ENCODE measurements around the gene TMEM184A.

The TMEM184A gene

DNA sequence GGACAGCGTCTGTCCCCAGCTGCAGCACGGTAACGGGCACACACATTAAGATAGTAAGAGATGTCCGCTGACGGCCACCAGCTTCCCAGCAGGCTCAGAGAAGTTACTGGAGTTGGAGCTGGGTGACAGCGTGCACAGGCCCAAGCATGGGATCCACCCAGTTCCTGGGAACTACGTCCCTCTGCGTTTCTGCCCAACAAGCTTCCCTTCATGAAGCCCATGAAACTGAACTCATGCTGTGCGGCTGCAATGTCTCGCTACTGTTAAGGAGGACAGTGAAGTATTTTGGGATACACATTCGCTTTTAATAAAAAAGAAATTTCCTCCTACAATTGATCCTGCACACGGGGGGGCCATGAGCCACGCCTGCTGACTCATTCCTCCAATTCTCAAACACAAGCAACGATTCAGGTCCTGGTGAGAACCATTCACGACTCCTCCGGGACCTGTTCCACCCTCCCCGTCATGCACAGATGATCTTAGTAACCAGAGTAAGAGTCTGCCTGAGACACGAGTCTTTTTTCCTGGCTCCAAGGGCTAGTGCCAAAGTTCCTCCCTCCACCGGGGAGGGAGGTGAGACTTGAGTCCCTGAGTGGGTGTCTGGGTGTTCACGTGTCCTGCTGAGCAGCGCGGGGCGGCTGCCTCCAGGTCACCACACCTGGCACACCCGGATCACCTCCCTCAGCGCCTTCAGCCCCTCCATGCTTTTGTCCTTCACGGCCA lies 11.2 kb upstream of the TMEM184A start:
- DNase-seq, result no peak

GRCh38 chr7:1566687-1567048 lies 10.7 kb upstream of the TMEM184A start:
- no peak for DNase-seq

DNA sequence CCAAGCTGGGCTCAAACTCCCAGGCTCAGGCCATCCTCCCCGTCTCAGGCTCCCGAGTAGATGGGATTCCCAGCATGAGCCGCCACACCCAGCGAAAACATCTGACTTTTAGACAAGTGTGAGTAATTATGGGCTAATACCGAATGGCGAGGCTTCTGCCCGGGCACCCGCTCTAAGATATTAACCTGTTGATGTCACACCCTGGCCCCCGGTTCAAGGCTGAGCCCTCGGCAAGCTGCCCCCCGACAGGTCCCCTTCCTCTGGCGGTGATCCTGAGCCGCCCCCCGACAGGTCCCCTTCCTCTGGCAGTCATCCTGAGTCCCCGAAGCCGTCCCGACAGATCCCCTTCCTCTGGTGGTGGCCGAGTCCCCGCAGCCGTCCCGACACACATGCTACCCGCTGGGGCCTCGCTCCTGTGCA lies 8.6 kb upstream of the TMEM184A start:
- no peak for DNase-seq

- no peak for DNase-seq
These were observed 8.1 kb upstream of the TMEM184A start for GRCh38 chr7:1563981-1564602.

- no peak for DNase-seq
These were observed 6.6 kb upstream of the TMEM184A start for GRCh38 chr7:1562597-1563051.

DNA sequence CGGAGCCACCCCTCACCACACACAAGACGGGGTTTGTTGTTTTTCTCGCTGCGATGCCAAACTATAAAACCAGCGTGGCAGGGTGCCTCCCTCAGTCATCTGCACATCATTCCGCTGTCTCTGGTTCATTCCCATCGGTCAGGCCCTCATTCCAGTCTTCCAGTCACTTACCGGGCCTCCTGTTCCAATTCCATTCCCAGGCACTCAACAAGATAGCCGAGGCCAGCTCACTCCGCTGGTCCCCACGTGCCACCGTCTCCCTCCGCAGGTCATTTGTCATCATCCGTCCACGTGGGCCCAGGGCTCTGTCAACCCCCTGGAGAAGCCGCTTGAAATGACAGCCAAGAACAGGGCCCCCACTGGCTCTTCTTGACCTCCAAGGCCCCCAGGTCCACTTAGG lies 6.1 kb upstream of the TMEM184A start:
- DNase-seq, result no peak

DNA sequence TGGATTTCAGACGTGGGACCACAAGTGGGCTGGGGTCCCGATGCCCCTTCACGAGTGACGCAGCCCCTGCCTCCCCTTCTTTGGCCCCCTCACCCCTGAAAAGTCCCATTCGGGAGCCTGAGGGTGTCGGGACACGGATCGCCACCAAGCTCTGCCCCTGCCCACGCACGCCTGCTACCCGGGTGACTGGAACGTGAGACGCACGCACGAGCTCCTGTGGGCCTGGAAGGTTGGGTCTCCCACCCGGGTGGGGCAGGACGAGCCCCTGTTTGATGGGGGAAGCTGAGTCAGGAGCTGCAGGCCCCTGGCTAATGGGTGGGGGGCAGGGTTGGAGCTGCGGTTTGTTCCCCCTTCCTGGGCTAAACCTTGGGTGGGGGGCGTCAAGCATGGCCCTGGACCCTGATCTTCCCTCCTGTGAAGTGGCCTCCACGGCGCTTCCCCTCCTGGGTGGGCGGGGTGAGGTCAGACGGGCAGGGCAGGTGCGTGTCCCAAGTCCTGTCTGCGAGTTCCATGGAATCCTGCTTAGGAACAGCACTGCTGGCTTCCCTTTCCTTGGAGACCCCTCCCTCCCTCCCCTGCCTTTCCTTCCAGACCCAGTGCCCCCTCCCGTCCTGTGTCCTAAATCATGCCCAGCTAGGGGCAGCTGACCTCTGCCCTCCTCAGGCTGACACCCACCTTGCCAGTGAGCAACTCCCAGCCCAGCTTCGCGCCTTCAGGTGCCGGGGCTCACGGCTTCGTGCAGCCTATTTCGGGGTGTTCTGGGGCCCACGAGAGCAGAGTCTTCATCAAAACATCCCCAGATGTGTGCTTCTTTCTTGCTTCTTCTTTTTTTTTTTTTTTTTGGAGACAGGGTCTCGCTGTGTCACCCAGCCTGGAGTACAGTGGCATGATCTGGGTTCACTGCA lies 5.3 kb upstream of the TMEM184A start:
- no peak for DNase-seq

DNA sequence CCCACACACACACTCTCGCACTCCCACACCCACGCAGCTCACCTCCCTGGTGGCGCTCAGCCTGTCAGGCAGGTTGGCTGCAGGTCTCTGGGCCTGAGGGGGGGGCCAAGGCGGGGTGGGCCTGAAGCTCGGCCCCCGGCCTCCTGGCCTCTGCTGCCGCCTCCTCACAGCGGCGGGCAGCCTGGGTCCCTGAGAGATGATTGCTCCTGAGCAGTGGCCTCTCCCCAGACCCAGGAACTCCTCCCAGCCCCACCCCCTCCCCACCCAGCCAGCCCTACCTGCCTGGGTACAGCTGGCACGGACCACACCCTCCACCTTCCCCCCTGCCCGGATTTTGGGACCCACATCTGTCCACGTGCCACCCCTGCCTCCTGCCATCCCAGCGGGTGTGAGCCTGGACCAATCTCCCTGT lies 4.6 kb upstream of the TMEM184A start:
- DNase-seq, result no peak

- no peak for DNase-seq
These were observed 3.9 kb upstream of the TMEM184A start for GRCh38 chr7:1559626-1560590.

GRCh38 chr7:1558841-1559625 lies 3.0 kb upstream of the TMEM184A start:
- no peak for DNase-seq

DNA sequence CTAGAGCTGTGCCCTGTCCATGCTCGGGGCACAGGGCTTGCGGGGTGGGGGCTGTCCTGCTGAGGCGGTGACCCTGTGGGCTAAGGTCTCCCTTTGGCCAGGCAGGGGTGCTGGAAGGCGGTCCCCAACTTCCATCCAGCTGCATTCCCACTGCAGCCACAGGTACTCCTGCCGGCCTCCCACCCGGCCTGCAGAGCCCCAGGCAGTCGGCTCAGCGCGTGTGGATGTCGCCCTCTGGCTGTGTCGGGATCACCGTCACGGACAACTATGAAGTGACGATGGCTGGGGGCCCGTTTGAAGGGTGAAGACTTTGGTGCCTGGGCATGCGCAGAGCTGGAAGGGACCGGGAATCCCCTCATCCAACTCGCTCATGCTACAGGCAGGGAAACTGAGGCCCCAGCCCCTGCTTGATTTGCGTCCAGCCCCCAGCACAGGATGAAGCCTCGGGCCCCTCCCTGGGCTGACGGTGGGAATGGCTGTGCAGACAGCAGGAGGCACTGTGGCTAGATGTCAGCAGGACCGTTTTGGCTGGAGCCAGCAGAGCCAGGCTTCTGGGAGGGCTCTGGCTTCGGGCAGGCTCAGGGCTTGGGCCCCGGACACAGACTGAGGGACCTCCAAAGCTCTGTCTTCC lies 2.3 kb upstream of the TMEM184A start:
- no peak for DNase-seq

- no peak for DNase-seq
These were observed 1.8 kb upstream of the TMEM184A start for GRCh38 chr7:1557771-1558170.

- no peak for DNase-seq
These were observed 1.0 kb upstream of the TMEM184A start for GRCh38 chr7:1557006-1557405.

GRCh38 chr7:1555046-1555812 lies 776 bp downstream of the TMEM184A start:
- peak; percentile 86 for DNase-seq

DNA sequence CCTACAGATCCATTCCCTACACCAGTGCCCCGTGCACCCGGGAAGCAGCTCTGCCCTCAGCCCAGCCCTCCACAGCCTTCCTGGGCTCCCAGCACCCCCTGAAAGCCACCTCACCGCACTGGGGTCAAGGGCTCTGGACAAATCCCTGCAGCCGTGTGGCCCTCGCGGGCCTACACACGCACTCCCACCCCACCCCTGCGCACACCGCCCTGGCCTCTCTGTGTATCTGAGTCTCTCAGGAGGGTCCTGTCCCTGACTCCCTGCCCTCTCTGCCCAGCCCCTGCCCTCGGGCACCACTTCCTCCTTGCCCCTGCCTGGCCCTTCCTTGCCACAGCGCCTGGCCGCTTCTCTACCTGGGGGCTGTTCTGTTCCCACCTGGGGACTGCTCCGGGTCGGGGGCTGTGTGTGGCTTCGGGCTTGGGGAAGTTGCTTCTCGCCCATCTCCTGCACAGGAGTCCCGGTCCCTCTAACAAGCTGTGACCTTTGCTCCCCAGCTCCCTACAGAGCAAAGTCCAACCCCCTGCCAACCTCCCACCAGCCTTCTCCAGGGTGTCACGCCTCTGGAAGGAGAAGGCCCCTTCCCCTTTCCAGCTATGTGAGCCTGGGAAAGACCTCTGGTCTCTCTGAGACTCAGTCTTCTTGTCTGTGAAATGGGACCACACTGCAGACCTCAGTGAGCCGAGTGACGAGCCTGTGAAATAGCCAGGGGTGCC lies 1.5 kb downstream of the TMEM184A start:
- DNase-seq, result no peak

DNA sequence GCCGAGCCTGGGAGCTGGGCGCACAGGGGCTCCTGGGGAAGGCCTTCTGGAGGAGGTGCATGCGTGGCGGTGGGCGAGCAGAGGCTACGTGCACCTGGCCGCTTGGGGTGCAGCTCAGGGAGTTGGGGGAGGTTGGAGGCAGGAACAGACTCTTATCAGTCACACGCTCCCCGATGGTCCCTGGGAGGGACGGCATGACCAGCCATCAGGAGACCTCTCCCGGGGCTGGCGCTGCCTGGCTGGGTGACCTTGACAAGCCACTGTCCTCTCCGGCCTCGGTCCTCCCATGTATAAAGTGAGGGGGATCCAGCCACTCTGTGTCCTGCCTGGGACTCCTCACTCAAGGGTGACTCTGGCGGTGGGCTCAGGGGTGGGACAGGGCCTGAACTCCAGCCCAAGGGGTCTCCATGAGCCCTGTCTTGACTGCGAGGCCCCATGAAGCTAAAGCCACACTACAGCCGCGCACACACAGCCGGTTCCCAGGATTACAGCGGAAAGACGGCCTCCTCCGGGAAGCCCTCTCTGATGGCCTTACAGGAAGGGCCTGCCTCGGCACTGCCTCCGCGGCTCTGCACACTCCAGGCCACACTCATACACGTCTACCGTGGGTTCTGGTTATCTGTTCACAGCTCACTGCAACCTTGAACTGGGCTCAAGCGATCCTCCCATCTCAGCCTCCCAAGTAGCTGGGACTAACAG lies 2.3 kb downstream of the TMEM184A start:
- DNase-seq, result no peak

DNA sequence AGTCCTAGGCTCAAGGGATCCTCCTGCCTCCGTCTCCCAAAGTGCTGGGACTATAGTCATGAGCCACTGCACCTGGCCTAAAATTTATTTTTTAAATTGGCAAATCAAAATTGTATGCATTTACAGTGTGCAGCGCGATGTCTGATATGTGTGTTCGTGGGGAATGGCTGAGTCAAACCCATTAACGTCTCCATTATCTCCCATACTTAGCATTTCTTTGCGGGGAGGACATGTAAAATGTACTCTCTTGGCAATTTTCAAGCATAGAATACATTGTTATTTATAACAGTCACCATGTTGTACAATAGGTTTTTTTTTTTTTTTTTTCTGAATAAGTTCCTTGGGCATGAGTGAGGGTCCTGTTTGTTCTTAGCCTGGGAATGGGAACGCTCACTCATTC lies 3.8 kb downstream of the TMEM184A start:
- DNase-seq, result no peak

DNA sequence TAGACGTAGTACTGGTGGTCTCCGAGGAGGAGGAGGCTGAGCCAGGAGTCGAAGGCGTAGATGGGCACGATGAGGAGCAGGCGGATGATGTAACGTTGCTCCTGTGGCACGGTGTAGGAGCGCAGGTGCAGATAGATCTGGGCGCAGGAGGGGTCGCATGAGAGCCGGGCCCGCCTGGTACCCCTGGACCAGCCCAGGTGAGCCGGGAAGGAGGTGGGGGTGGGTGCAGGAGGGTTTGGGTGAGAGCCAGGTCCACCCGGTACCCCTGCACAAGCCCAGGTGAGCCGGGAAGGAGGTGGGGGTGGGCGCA lies 5.2 kb downstream of the TMEM184A start:
- no peak for DNase-seq
